RWPE2 (cell line): Measurements from ENCODE around the gene HPS1.
A peak's percentile ranks its signal among the peaks of the same experiment; 100 is the strongest.

Experiments used
- ATAC-seq: fragments of 200-7000 bp; cut with Tn5 transposase; 3 replicates; pipeline ENCODE4 v1.9.1; 2021; ENCODE audit warnings: low read depth
- DNase-seq: peaks from one replicate; pipeline ENCODE4 v3.0.0-alpha.2; 2020; ENCODE audit warnings: low spot score
- H3K27ac ChIP-seq: fragments of 450-650 bp; 2 replicates; pipeline ENCODE4 v1.5.1; 2017; ENCODE audit warnings: mild to moderate bottlenecking; ENCODE audit not compliant: poor library complexity, severe bottlenecking
- H3K27me3 ChIP-seq: fragments of 250-450 bp; sonication (Bioruptor Pico); 2 replicates; pipeline ENCODE4 v1.5.1; 2021; ENCODE audit warnings: mild to moderate bottlenecking, moderate library complexity; ENCODE audit not compliant: insufficient read depth, poor library complexity, severe bottlenecking
- H3K36me3 ChIP-seq: fragments of 250-450 bp; sonication (Bioruptor Pico); 2 replicates; pipeline ENCODE4 v1.5.1; 2020; ENCODE audit warnings: low read depth, mild to moderate bottlenecking, moderate library complexity
- H3K4me1 ChIP-seq: fragments of 250-450 bp; sonication (Bioruptor Pico); 2 replicates; pipeline ENCODE4 v1.5.1; 2021; ENCODE audit warnings: mild to moderate bottlenecking, moderate library complexity; ENCODE audit not compliant: insufficient read depth, poor library complexity, severe bottlenecking
- H3K4me3 ChIP-seq: fragments of 250-450 bp; sonication (Bioruptor Pico); 2 replicates; pipeline ENCODE4 v1.5.1; 2021; ENCODE audit warnings: mild to moderate bottlenecking, moderate library complexity; ENCODE audit not compliant: severe bottlenecking
- H3K9me3 ChIP-seq: fragments of 250-450 bp; sonication (Bioruptor Pico); 2 replicates; pipeline ENCODE4 v1.5.1; 2021; ENCODE audit warnings: mild to moderate bottlenecking, moderate library complexity; ENCODE audit not compliant: severe bottlenecking
- CTCF ChIP-seq: fragments of 450-650 bp; IDR thresholded peaks from one replicate; pipeline ENCODE4 v1.5.1; 2017; ENCODE audit warnings: mild to moderate bottlenecking, moderate library complexity; ENCODE audit not compliant: poor library complexity, severe bottlenecking

HPS1 gene

GRCh38 chr10:98415731-98416119 lies 31.0 kb downstream of the HPS1 start:
- Histone ChIP-seq H3K4me3 (no peak overlapping the region), H3K4me1 (peaks cover 4% of the 10 kb centered on the region), H3K27ac (peak overlapping the region; percentile 48), H3K27me3 (no peaks in the 10 kb centered on the region), H3K9me3 (no peaks in the 10 kb centered on the region), H3K36me3 (no peaks in the 10 kb centered on the region)
- ATAC-seq = no peak
- TF ChIP-seq CTCF = no peak
- no peak for DNase-seq

GRCh38 chr10:98414932-98415730 lies 31.6 kb downstream of the HPS1 start, which contains the start of gene PYROXD2:
TSS of gene PYROXD2 (minus strand) at chr10:98415182. CDS start at chr10:98415135, 47 bp downstream.
- ATAC-seq (peak; percentile 97), DNase-seq (peak; percentile 90)
- H3K36me3 ChIP-seq = no peaks in the 10 kb centered on the region
- H3K9me3 ChIP-seq = no peaks in the 10 kb centered on the region
- H3K27me3 ChIP-seq = no peaks in the 10 kb centered on the region
- no peak for TF ChIP-seq CTCF
- peak within 1 kb of the TSS; percentile 48 for H3K27ac ChIP-seq
- peak within 1 kb of the TSS; percentile 56 for H3K4me3 ChIP-seq
- H3K4me1 ChIP-seq = peaks cover 4% of the 10 kb centered on the region

- no peak for ATAC-seq
- no peaks in the 10 kb centered on the region for H3K27me3 ChIP-seq
- H3K36me3 ChIP-seq = no peaks in the 10 kb centered on the region
- TF ChIP-seq CTCF = no peak
- peaks cover 4% of the 10 kb centered on the region for H3K4me1 ChIP-seq
- peak overlapping the region; percentile 48 for H3K27ac ChIP-seq
- DNase-seq = no peak
- peak overlapping the region; percentile 56 for H3K4me3 ChIP-seq
- no peaks in the 10 kb centered on the region for H3K9me3 ChIP-seq
These were observed 32.2 kb downstream of the HPS1 start for GRCh38 chr10:98414578-98414931.

GRCh38 chr10:98411768-98412167 lies 35.0 kb downstream of the HPS1 start:
- Histone ChIP-seq H3K4me1 (peaks cover 4% of the 10 kb centered on the region), H3K36me3 (no peaks in the 10 kb centered on the region), H3K27ac (no peak overlapping the region), H3K4me3 (no peak overlapping the region), H3K9me3 (no peaks in the 10 kb centered on the region), H3K27me3 (no peaks in the 10 kb centered on the region)
- TF ChIP-seq CTCF = no peak
- no peak for ATAC-seq
- no peak for DNase-seq

- Histone ChIP-seq H3K4me1 (peaks cover 4% of the 10 kb centered on the region), H3K4me3 (no peak overlapping the region), H3K27ac (no peak overlapping the region), H3K36me3 (no peaks in the 10 kb centered on the region), H3K9me3 (no peaks in the 10 kb centered on the region), H3K27me3 (no peaks in the 10 kb centered on the region)
- DNase-seq (no peak), ATAC-seq (no peak)
- TF ChIP-seq CTCF = no peak
These were observed 35.6 kb downstream of the HPS1 start for GRCh38 chr10:98411166-98411565.
